Lower leg skin (tissue), 4 donors: ENCODE measurements around the gene C1orf159. TPM values are rescaled to one million over a fixed set of nuclear protein-coding genes. Genes with fewer than 3 reads are reported as not detected.
"Not testable (repeated sequence)": the region's sequence is repeated elsewhere in the genome, so short reads cannot be mapped to it uniquely, and the experiment has no call there.

Experiments used
- DNase-seq, 2 donors: peaks; one replicate each; pipeline ENCODE4 v3.0.0-alpha.2; 2019; ENCODE audit warnings: low spot score in 2 of 2
- H3K4me3 ChIP-seq: fragments of 200-600 bp; sonication (generic); 2 replicates; pipeline ENCODE4 v1.5.1; 2017; ENCODE audit warnings: mild to moderate bottlenecking, low read depth; ENCODE audit not compliant: poor library complexity, severe bottlenecking
- POLR2A ChIP-seq, 2 donors: fragments of 450-650 bp; IDR thresholded peaks; one replicate each; pipeline ENCODE4 v1.6.1; 2016 to 2017; ENCODE audit warnings: antibody characterized with exemption in 2 of 2, mild to moderate bottlenecking in 1 of 2, moderate library complexity in 1 of 2
- WGBS, 2 donors: methylation state at CpG; one replicate each; pipeline ENCODE4 v1.1.5; 2018; 5-methylcytosine and 5-hydroxymethylcytosine counted together
- intact Hi-C: fragments of 100-400 bp; cut with DNase I; formaldehyde crosslinking; loops from one replicate; pipeline ENCODE4 v1.15.0; 2023; ENCODE audit warnings: low total_unique reads
- total RNA-seq, 4 donors: library from RNA; depleted of rRNA; stranded (reverse); fragments of >200 nt; gene quantifications; one replicate each; pipeline ENCODE4 v1.1.0, GENCODE V29; 2016
- TF ChIP-seq, protein P1 (sequence below), 3 donors: fragments of 450-650 bp; IDR thresholded peaks; one replicate each; pipeline ENCODE4 v1.5.1; 2016; ENCODE audit warnings: antibody characterized with exemption in 3 of 3, mild to moderate bottlenecking in 3 of 3, moderate library complexity in 2 of 3

C1orf159 gene
- total RNA-seq, 4 donors from 2014 or later, result 16.1 to 36.0 (median 21.5) TPM

- intact Hi-C loops, result no loop called here
- DNase-seq, result no peak
- no peak overlapping the region for H3K4me3 ChIP-seq
- 94 to 95% methylated on average over 28 of the region's 28 CpGs for WGBS, 2 donors
- TF ChIP-seq POLR2A (IDR thresholded peaks at IDR 0.05), result no peak
- TF ChIP-seq, protein P1, sequence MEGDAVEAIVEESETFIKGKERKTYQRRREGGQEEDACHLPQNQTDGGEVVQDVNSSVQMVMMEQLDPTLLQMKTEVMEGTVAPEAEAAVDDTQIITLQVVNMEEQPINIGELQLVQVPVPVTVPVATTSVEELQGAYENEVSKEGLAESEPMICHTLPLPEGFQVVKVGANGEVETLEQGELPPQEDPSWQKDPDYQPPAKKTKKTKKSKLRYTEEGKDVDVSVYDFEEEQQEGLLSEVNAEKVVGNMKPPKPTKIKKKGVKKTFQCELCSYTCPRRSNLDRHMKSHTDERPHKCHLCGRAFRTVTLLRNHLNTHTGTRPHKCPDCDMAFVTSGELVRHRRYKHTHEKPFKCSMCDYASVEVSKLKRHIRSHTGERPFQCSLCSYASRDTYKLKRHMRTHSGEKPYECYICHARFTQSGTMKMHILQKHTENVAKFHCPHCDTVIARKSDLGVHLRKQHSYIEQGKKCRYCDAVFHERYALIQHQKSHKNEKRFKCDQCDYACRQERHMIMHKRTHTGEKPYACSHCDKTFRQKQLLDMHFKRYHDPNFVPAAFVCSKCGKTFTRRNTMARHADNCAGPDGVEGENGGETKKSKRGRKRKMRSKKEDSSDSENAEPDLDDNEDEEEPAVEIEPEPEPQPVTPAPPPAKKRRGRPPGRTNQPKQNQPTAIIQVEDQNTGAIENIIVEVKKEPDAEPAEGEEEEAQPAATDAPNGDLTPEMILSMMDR (IDR thresholded peaks at IDR 0.05), result no peak
Observed at GRCh38 chr1:1111516-1112236, 4.2 kb downstream of the C1orf159 start.

DNA sequence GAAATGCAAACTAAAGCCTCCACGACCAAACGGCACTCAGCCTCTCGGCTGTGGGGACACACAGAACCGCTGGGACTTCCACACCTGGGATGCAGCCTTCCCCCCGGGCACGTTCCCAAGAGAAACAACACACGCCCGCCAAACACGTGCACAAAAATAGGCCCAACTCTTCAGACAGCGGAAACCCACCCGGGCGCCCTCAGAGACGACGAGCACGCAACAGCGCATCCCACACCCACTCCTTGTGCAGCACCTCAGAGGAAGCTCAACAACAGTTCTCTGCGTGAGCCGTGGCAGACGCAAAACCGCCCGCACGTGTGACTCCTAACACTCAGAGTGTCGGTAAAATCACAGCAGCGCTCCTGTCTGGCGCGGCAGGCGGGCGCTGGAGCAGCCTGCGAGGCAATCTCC is 5.3 kb downstream of the C1orf159 start:
- intact Hi-C loops, result no loop called here

DNA sequence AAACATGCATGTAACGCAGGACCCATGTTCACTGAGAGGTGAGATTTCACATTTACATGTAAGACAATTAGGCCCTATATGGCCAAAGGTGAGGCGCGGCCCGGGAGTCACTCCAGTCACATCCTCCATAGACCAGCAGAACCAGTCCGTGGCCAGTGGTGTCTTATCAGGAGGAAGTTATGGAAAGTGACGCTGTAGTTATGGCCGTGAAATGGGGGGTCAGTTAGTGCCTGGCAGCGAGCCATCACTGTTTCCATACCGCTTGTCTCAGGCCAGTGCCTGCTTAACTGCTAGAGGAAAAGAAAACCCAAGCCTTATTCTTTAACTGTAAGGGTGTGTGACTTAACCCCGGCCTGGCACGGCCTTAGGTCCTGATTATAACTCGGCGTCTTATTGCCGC is 6.1 kb downstream of the C1orf159 start:
- intact Hi-C loops, result no loop called here
- TF ChIP-seq, protein P1 (IDR thresholded peaks at IDR 0.05), result no peak
- no peak for TF ChIP-seq POLR2A (IDR thresholded peaks at IDR 0.05)
- WGBS, 2 donors, result 86% methylated on average over 14 of the region's 14 CpGs
- H3K4me3 ChIP-seq, result no peak overlapping the region
- no peak for DNase-seq

More for the DNA sequence above, 5.3 kb downstream of the C1orf159 start:
- 85% methylated on average over 28 to 29 of the region's 29 CpGs for WGBS, 2 donors
- TF ChIP-seq, protein P1 (IDR thresholded peaks at IDR 0.05), result no peak
- no peak for TF ChIP-seq POLR2A (IDR thresholded peaks at IDR 0.05)
- no peak for DNase-seq
- H3K4me3 ChIP-seq, result no peak overlapping the region

DNA sequence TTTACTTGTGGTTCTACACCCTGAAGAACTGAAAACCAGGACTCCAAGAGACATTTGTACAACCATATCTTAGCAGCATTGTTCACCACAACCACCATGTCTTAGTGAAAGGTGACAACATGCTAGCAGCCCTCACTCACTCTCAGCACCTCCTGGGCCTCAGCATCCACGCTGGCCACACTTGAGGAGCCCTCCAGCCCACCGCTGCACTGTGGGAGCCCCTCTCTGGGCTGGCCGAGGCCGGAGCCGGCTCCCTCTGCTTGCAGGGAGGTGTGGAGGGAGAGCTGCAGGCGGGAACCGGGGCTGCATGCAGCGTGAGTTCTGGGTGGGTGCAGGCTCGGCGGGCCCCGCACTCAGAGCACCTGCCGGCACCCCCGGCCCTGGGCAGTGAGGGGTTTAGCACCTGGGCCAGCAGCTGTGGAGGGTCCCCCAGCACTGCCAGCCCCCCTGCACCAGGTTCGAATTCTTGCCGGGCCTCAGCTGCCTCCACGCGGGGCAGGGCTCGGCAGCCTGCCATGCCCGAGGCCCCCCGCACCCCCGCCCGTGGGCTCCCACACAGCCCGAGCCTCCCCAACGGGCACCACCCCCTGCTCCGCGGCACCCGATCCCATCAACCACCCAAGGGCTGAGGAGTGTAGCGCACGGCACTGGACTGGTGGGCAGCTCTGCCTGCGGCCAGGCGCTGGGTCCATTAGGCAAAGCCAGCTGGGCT is 9.2 kb downstream of the C1orf159 start:
- H3K4me3 ChIP-seq, result no peak overlapping the region
- intact Hi-C loops, result no loop called here
- no peak for DNase-seq
- TF ChIP-seq, protein P1 (IDR thresholded peaks at IDR 0.05), result no peak
- TF ChIP-seq POLR2A (IDR thresholded peaks at IDR 0.05), result no peak
- WGBS, 2 donors, result 96 to 97% methylated on average over 21 to 22 of the region's 31 CpGs

DNA sequence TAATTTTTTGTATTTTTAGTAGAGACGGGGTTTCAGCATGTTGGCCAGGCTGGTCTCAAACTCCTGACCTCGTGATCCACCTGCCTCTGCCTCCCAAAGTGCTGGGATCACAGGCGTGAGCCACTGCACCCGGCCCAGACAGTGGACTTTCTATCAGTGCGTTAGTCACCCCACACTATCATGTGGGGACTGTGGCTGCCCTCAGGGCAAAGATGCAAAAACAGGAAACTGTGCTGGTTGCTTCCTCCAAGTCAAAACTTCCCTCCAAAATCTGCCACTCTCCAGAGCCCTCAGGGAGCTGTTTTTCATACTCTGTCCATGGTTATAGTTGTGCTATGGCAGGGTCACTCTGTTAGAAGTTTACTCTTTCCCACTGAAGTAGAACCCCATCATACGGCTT is 11.7 kb downstream of the C1orf159 start:
- intact Hi-C loops, DNase-seq, H3K4me3 ChIP-seq: not testable (repeated sequence)
- WGBS, 2 donors, result 80 to 83% methylated on average over 6 of the region's 6 CpGs

- WGBS, 2 donors, result 88 to 96% methylated on average over 7 of the region's 7 CpGs
- TF ChIP-seq, protein P1 (IDR thresholded peaks at IDR 0.05), result no peak
- TF ChIP-seq POLR2A (IDR thresholded peaks at IDR 0.05), result no peak
- no peak overlapping the region for H3K4me3 ChIP-seq
- intact Hi-C loops, result no loop called here
- DNase-seq, result peak in 1 of 2 donors; percentile 43
Observed at GRCh38 chr1:1101503-1101902, 14.4 kb downstream of the C1orf159 start.
